GM12872 (cell line): ENCODE data around the gene PBX1.

Source experiments
- CTCF ChIP-seq: IDR thresholded peaks from 3 replicates; pipeline ENCODE4 v1.5.1; 2011; ENCODE audit warnings: low read depth, mild to moderate bottlenecking, low read length, moderate library complexity; ENCODE audit not compliant: insufficient read depth

PBX1 gene

GRCh38 chr1:164702216-164702615, 143.2 kb downstream of the PBX1 start:
- TF ChIP-seq CTCF = no peak

- TF ChIP-seq CTCF = no peak
Observed at GRCh38 chr1:164702664-164703063, 143.7 kb downstream of the PBX1 start.

GRCh38 chr1:164703463-164703862, 144.5 kb downstream of the PBX1 start:
- TF ChIP-seq CTCF = no peak

- TF ChIP-seq CTCF = no peak
Observed at GRCh38 chr1:164703960-164704411, 145.0 kb downstream of the PBX1 start.

GRCh38 chr1:164704954-164705353, 146.0 kb downstream of the PBX1 start:
- no peak for TF ChIP-seq CTCF

- TF ChIP-seq CTCF = no peak
Observed at GRCh38 chr1:164706606-164706987, 147.6 kb downstream of the PBX1 start.

- TF ChIP-seq CTCF = no peak
Observed at GRCh38 chr1:164707868-164708331, 148.9 kb downstream of the PBX1 start.

- TF ChIP-seq CTCF = no peak
Observed at GRCh38 chr1:164708596-164708995, 149.6 kb downstream of the PBX1 start.
